SH-SY5Y (cell line): Measurements from ENCODE around the gene FBXO44.

Experiments
- GATA2 ChIP-seq: IDR thresholded peaks from 2 replicates; pipeline ENCODE4 v1.6.1; 2011; ENCODE audit warnings: mild to moderate bottlenecking, low read depth, low read length
- GATA3 ChIP-seq: IDR thresholded peaks from 2 replicates; pipeline ENCODE4 v1.6.1; 2011; ENCODE audit warnings: low read depth, mild to moderate bottlenecking, low read length, moderate library complexity

DNA sequence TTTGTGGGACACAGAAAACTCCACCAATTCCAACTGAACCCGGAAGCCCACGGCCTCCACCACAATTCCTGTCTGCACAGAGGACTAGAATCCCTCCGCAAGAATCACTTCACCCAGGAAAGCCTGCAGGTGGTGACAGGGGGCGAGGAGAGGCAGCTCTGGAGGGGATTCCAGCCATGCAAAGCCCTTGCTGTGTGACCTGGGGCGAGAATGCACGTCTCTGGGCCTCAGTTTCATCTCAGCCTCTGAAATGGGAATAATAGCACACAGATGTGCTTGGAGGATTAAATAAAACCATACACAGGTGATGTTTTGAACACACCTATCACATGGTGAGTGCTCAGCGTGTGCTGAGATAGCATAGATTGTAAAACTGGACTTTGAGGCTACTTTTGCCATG is 14.6 kb upstream of the FBXO44 start:
- no peak for TF ChIP-seq GATA2
- no peak for TF ChIP-seq GATA3
